WTC11 (cell line): ENCODE results near the gene PSMB11. TPM values are rescaled to one million over a fixed set of nuclear protein-coding genes. Genes with fewer than 3 reads are reported as not detected.

Source experiments
- ATAC-seq: fragments of 200-7000 bp; cut with Tn5 transposase; 2 replicates; pipeline ENCODE4 v1.10.0; 2021; ENCODE audit warnings: mild to moderate bottlenecking, moderate library complexity
- CTCF ChIA-PET: fragments of 300-600 bp; sonication (Branson Sonifier 250); formaldehyde crosslinking; loops from one replicate; lab custom pipeline; 2021; ENCODE audit warnings: antibody characterized with exemption; lab: Charles Lee
- POLR2A ChIA-PET: fragments of 350-600 bp; sonication (Branson Sonifier 250); formaldehyde crosslinking; loops from one replicate; lab custom pipeline; 2021; ENCODE audit warnings: antibody characterized with exemption; lab: Charles Lee
- DNase-seq: peaks from one replicate; pipeline ENCODE4 v3.0.0; 2021; ENCODE audit warnings: low spot score
- H3K27ac Mint-ChIP-seq: 2 replicates; pipeline ENCODE4 v1.8.0; 2021; ENCODE audit warnings: mixed read lengths
- H3K27me3 Mint-ChIP-seq: 2 replicates; pipeline ENCODE4 v1.8.0; 2021; ENCODE audit warnings: low read depth, mild to moderate bottlenecking, moderate library complexity, mixed read lengths
- H3K36me3 Mint-ChIP-seq: 2 replicates; pipeline ENCODE4 v1.8.0; 2021; ENCODE audit warnings: mixed read lengths
- H3K4me1 Mint-ChIP-seq: 2 replicates; pipeline ENCODE4 v1.8.0; 2022; ENCODE audit warnings: mixed read lengths
- H3K4me3 Mint-ChIP-seq: 2 replicates; pipeline ENCODE4 v1.8.0; 2021; ENCODE audit warnings: mild to moderate bottlenecking, moderate library complexity, mixed read lengths
- H3K9me3 Mint-ChIP-seq: 2 replicates; pipeline ENCODE4 v1.8.0; 2021; ENCODE audit warnings: mixed read lengths
- E2F5 ChIP-seq: sonication (generic); formaldehyde crosslinking; IDR thresholded peaks from 2 replicates; pipeline ENCODE4 v1.8.1; 2022; ENCODE audit warnings: mild to moderate bottlenecking, moderate library complexity, missing genetic modification reagents
- HMGXB4 ChIP-seq: sonication (generic); formaldehyde crosslinking; IDR thresholded peaks from 2 replicates; pipeline ENCODE4 v1.8.1; 2023; ENCODE audit warnings: mild to moderate bottlenecking, moderate library complexity, missing genetic modification reagents
- IRF2 ChIP-seq: sonication (generic); formaldehyde crosslinking; IDR thresholded peaks from 2 replicates; pipeline ENCODE4 v1.8.0; 2022; ENCODE audit warnings: low read depth, missing genetic modification reagents, borderline replicate concordance
- JAZF1 ChIP-seq: fragments of 250-450 bp; sonication (Bioruptor Pico); IDR thresholded peaks from 2 replicates; pipeline ENCODE4 v1.9.0; 2021; ENCODE audit warnings: moderate library complexity, mild to moderate bottlenecking, inconsistent platforms
- KAT7 ChIP-seq: sonication (generic); formaldehyde crosslinking; IDR thresholded peaks from 2 replicates; pipeline ENCODE4 v1.8.1; 2023; ENCODE audit warnings: missing genetic modification reagents, mild to moderate bottlenecking, borderline replicate concordance
- MYBL2 ChIP-seq: sonication (generic); formaldehyde crosslinking; IDR thresholded peaks from 2 replicates; pipeline ENCODE4 v1.8.1; 2023; ENCODE audit warnings: mild to moderate bottlenecking, moderate library complexity, missing genetic modification reagents
- NFYB ChIP-seq: sonication (generic); formaldehyde crosslinking; conservative IDR thresholded peaks from 2 replicates; pipeline ENCODE4 v1.8.0; 2022; ENCODE audit warnings: low read depth, missing genetic modification reagents
- NR1H2 ChIP-seq: sonication (generic); formaldehyde crosslinking; IDR thresholded peaks from 2 replicates; pipeline ENCODE4 v1.9.0; 2021; ENCODE audit warnings: mild to moderate bottlenecking, moderate library complexity, missing genetic modification reagents
- PREB ChIP-seq: sonication (generic); formaldehyde crosslinking; IDR thresholded peaks from 2 replicates; pipeline ENCODE4 v1.8.1; 2022; ENCODE audit warnings: mild to moderate bottlenecking, missing genetic modification reagents, moderate library complexity, borderline replicate concordance
- SMAD4 ChIP-seq: sonication (generic); formaldehyde crosslinking; IDR thresholded peaks from 2 replicates; pipeline ENCODE4 v1.8.0; 2022; ENCODE audit warnings: mild to moderate bottlenecking, missing genetic modification reagents
- SOX15 ChIP-seq: fragments of 250-450 bp; sonication (Bioruptor Pico); IDR thresholded peaks from 2 replicates; pipeline ENCODE4 v1.9.0; 2021; ENCODE audit warnings: mild to moderate bottlenecking
- STAT6 ChIP-seq: sonication (generic); formaldehyde crosslinking; conservative IDR thresholded peaks from 2 replicates; pipeline ENCODE4 v1.8.1; 2023; ENCODE audit warnings: mild to moderate bottlenecking, low read depth, missing genetic modification reagents, moderate library complexity
- USF2 ChIP-seq: sonication (generic); formaldehyde crosslinking; IDR thresholded peaks from 2 replicates; pipeline ENCODE4 v1.8.1; 2023; ENCODE audit warnings: mild to moderate bottlenecking, missing genetic modification reagents, moderate library complexity
- ZNF219 ChIP-seq: sonication (generic); formaldehyde crosslinking; IDR thresholded peaks from 2 replicates; pipeline ENCODE4 v1.8.0; 2023; ENCODE audit warnings: missing genetic modification reagents, mild to moderate bottlenecking, borderline replicate concordance
- ZNF232 ChIP-seq: sonication (generic); formaldehyde crosslinking; IDR thresholded peaks from 2 replicates; pipeline ENCODE4 v1.8.0; 2022; ENCODE audit warnings: mild to moderate bottlenecking, missing genetic modification reagents
- ZNF317 ChIP-seq: sonication (generic); formaldehyde crosslinking; IDR thresholded peaks from 2 replicates; pipeline ENCODE4 v1.8.1; 2023; ENCODE audit warnings: low read depth, mild to moderate bottlenecking, moderate library complexity, missing genetic modification reagents, borderline replicate concordance
- ZNF425 ChIP-seq: fragments of 250-450 bp; sonication (Bioruptor Pico); conservative IDR thresholded peaks from 2 replicates; pipeline ENCODE4 v1.9.0; 2021; ENCODE audit warnings: mild to moderate bottlenecking
- total RNA-seq: library from RNA; stranded (reverse); gene quantifications from 3 replicates; pipeline ENCODE4 v1.2.3, GENCODE V29; 2021

The PSMB11 gene
- total RNA-seq, 1 experiment from 2014 or later = not detected

- TF ChIP-seq STAT6 (CRISPR knock-in tag) (no peak), SMAD4 (CRISPR knock-in tag) (no peak), E2F5 (CRISPR knock-in tag) (no peak)
Observed at GRCh38 chr14:23068789-23069412, 26.9 kb downstream of the PSMB11 start (continued).

- Mint-ChIP-seq H3K27ac (peak overlapping the region; percentile 71), H3K36me3 (peaks cover 71% of the 10 kb centered on the region), H3K9me3 (no peaks in the 10 kb centered on the region), H3K4me3 (peak overlapping the region; percentile 95), H3K4me1 (peaks cover 38% of the 10 kb centered on the region), H3K27me3 (no peaks in the 10 kb centered on the region)
- POLR2A ChIA-PET = interaction anchor here (0.6 to 2.0 kb wide), 4 partner anchors 11 to 1515 kb away, joined by 3 to 12 read pairs (median 8); partner anchors contain the start of genes ACIN1 and C14orf119
- CTCF ChIA-PET = interaction anchor here (0.6 to 4.6 kb wide), 91 partner anchors 8 to 399 kb away, joined by 3 to 160 read pairs (median 6); partner anchors contain the start of genes ACIN1, AJUBA, BCL2L2 and C14orf119
- TF ChIP-seq IRF2 (CRISPR knock-in tag) = no peak
- TF ChIP-seq NR1H2 (CRISPR knock-in tag) = no peak
- TF ChIP-seq NFYB (CRISPR knock-in tag) = no peak
- no peak for TF ChIP-seq USF2 (CRISPR knock-in tag)
- TF ChIP-seq JAZF1 = no peak
- no peak for TF ChIP-seq ZNF232
- no peak for TF ChIP-seq KAT7 (CRISPR knock-in tag)
- ATAC-seq = no peak
- DNase-seq = no peak
Observed at GRCh38 chr14:23069413-23069806, 27.4 kb downstream of the PSMB11 start.

- DNase-seq (no peak), ATAC-seq (no peak)
- peaks cover 70% of the 10 kb centered on the region for H3K36me3 Mint-ChIP-seq
- H3K4me1 Mint-ChIP-seq = peaks cover 38% of the 10 kb centered on the region
- H3K27ac Mint-ChIP-seq = peak overlapping the region; percentile 96
- no peaks in the 10 kb centered on the region for H3K9me3 Mint-ChIP-seq
- ChIA-PET POLR2A (interaction anchor here (2.3 kb wide), 1 partner anchor 12 kb away, joined by 6 read pairs; no protein-coding TSS in a partner anchor), CTCF (interaction anchor here (0.7 to 4.6 kb wide), 12 partner anchors 13 to 224 kb away, joined by 3 to 49 read pairs (median 4); partner anchors contain the start of genes ACIN1, C14orf119 and CDH24)
- H3K27me3 Mint-ChIP-seq = no peaks in the 10 kb centered on the region
- H3K4me3 Mint-ChIP-seq = peak overlapping the region; percentile 95
- no peak for TF ChIP-seq STAT6 (CRISPR knock-in tag)
- no peak for TF ChIP-seq MYBL2 (CRISPR knock-in tag)
- no peak for TF ChIP-seq PREB (CRISPR knock-in tag)
- no peak for TF ChIP-seq ZNF317
- TF ChIP-seq ZNF425 = no peak
- no peak for TF ChIP-seq SOX15 (CRISPR knock-in tag)
- TF ChIP-seq HMGXB4 (CRISPR knock-in tag) = no peak
- no peak for TF ChIP-seq ZNF219 (CRISPR knock-in tag)
- no peak for TF ChIP-seq NFYB (CRISPR knock-in tag)
Observed at GRCh38 chr14:23070262-23071129, 28.5 kb downstream of the PSMB11 start.
